HEK293 (cell line): ENCODE measurements around the gene AMY2B.

Source experiments
- BCL11A ChIP-seq: fragments of 450-650 bp; formaldehyde crosslinking; IDR thresholded peaks from 2 replicates; pipeline ENCODE4 v1.5.1; 2016; ENCODE audit warnings: low read depth, missing biosample characterization, missing genetic modification characterization
- SCRT2 ChIP-seq: fragments of 450-650 bp; formaldehyde crosslinking; IDR thresholded peaks from 2 replicates; pipeline ENCODE4 v1.5.1; 2016; ENCODE audit warnings: missing biosample characterization, missing genetic modification characterization
- SP7 ChIP-seq: fragments of 450-650 bp; formaldehyde crosslinking; IDR thresholded peaks from 2 replicates; pipeline ENCODE4 v1.5.1; 2016; ENCODE audit warnings: missing biosample characterization, missing genetic modification characterization
- TCF7L2 ChIP-seq: IDR thresholded peaks from 2 replicates; pipeline ENCODE4 v1.6.1; 2011; ENCODE audit warnings: low read depth, mild to moderate bottlenecking, inconsistent platforms, low read length, moderate library complexity, borderline replicate concordance
- ZNF114 ChIP-seq: fragments of 450-650 bp; formaldehyde crosslinking; IDR thresholded peaks from 2 replicates; pipeline ENCODE4 v1.5.0; 2017; ENCODE audit warnings: missing biosample characterization, missing genetic modification characterization
- ZNF138 ChIP-seq: fragments of 450-650 bp; formaldehyde crosslinking; IDR thresholded peaks from 2 replicates; pipeline ENCODE4 v1.5.1; 2016; ENCODE audit warnings: missing biosample characterization, missing genetic modification characterization, borderline replicate concordance
- ZNF19 ChIP-seq: fragments of 450-650 bp; formaldehyde crosslinking; IDR thresholded peaks from 2 replicates; pipeline ENCODE4; 2016; ENCODE audit warnings: missing biosample characterization, missing genetic modification characterization, low read depth
- ZNF558 ChIP-seq: fragments of 450-650 bp; formaldehyde crosslinking; IDR thresholded peaks from 2 replicates; pipeline ENCODE4 v1.5.1; 2016; ENCODE audit warnings: missing biosample characterization, missing genetic modification characterization
- ZNF768 ChIP-seq: fragments of 450-650 bp; formaldehyde crosslinking; IDR thresholded peaks from 2 replicates; pipeline ENCODE4 v1.5.1; 2018; ENCODE audit warnings: missing biosample characterization, mild to moderate bottlenecking, missing genetic modification characterization
- TF ChIP-seq, protein P1 (sequence below): fragments of 450-650 bp; formaldehyde crosslinking; IDR thresholded peaks from 2 replicates; pipeline ENCODE4 v1.5.1; 2016; ENCODE audit warnings: missing biosample characterization, missing genetic modification characterization
- TF ChIP-seq, protein P2 (sequence below): fragments of 450-650 bp; formaldehyde crosslinking; IDR thresholded peaks from 2 replicates; pipeline ENCODE4 v1.5.1; 2016; ENCODE audit warnings: missing biosample characterization, missing genetic modification characterization
- TF ChIP-seq, protein P3 (sequence below): fragments of 450-650 bp; formaldehyde crosslinking; IDR thresholded peaks from 2 replicates; pipeline ENCODE4 v1.5.1; 2016; ENCODE audit warnings: missing biosample characterization, missing genetic modification characterization

DNA sequence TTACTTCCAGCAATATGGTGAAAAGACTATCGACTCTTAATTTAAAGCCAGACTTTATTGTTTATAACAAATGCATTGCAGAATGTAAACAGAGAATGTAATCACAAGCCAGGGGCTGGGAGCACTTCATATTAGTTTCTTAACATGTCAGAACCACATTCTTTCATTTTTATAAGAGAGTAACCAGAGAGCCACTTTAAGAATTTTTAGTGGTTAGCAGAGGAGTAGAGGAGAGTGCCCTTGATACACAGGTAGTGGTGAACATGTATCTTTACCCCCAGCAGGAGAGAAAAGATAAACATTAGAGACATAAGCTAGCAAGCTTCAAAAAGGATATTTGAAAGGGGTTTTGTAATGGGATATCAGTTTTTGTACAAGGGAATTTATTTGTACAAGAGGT lies 11.1 kb downstream of the AMY2B start:
- TF ChIP-seq ZNF768 (tag by site-specific recombination) = no peak
- no peak for TF ChIP-seq SP7 (tag by site-specific recombination)
- TF ChIP-seq TCF7L2 = no peak
- TF ChIP-seq ZNF114 = no peak
- TF ChIP-seq ZNF19 (tag by site-specific recombination) = no peak
- TF ChIP-seq BCL11A = no peak
- TF ChIP-seq ZNF138 = no peak
- TF ChIP-seq ZNF558 = no peak
- TF ChIP-seq, protein P1, sequence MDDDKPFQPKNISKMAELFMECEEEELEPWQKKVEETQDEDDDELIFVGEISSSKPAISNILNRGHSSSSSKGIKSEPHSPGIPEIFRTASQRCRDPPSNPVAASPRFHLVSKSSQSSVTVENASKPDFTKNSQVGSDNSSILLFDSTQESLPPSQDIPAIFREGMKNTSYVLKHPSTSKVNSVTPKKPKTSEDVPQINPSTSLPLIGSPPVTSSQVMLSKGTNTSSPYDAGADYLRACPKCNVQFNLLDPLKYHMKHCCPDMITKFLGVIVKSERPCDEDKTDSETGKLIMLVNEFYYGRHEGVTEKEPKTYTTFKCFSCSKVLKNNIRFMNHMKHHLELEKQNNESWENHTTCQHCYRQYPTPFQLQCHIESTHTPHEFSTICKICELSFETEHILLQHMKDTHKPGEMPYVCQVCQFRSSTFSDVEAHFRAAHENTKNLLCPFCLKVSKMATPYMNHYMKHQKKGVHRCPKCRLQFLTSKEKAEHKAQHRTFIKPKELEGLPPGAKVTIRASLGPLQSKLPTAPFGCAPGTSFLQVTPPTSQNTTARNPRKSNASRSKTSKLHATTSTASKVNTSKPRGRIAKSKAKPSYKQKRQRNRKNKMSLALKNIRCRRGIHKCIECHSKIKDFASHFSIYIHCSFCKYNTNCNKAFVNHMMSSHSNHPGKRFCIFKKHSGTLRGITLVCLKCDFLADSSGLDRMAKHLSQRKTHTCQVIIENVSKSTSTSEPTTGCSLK = no peak
- TF ChIP-seq, protein P2, sequence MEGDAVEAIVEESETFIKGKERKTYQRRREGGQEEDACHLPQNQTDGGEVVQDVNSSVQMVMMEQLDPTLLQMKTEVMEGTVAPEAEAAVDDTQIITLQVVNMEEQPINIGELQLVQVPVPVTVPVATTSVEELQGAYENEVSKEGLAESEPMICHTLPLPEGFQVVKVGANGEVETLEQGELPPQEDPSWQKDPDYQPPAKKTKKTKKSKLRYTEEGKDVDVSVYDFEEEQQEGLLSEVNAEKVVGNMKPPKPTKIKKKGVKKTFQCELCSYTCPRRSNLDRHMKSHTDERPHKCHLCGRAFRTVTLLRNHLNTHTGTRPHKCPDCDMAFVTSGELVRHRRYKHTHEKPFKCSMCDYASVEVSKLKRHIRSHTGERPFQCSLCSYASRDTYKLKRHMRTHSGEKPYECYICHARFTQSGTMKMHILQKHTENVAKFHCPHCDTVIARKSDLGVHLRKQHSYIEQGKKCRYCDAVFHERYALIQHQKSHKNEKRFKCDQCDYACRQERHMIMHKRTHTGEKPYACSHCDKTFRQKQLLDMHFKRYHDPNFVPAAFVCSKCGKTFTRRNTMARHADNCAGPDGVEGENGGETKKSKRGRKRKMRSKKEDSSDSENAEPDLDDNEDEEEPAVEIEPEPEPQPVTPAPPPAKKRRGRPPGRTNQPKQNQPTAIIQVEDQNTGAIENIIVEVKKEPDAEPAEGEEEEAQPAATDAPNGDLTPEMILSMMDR (tag by site-specific recombination) = no peak
- TF ChIP-seq SCRT2 = no peak
- TF ChIP-seq, protein P3, sequence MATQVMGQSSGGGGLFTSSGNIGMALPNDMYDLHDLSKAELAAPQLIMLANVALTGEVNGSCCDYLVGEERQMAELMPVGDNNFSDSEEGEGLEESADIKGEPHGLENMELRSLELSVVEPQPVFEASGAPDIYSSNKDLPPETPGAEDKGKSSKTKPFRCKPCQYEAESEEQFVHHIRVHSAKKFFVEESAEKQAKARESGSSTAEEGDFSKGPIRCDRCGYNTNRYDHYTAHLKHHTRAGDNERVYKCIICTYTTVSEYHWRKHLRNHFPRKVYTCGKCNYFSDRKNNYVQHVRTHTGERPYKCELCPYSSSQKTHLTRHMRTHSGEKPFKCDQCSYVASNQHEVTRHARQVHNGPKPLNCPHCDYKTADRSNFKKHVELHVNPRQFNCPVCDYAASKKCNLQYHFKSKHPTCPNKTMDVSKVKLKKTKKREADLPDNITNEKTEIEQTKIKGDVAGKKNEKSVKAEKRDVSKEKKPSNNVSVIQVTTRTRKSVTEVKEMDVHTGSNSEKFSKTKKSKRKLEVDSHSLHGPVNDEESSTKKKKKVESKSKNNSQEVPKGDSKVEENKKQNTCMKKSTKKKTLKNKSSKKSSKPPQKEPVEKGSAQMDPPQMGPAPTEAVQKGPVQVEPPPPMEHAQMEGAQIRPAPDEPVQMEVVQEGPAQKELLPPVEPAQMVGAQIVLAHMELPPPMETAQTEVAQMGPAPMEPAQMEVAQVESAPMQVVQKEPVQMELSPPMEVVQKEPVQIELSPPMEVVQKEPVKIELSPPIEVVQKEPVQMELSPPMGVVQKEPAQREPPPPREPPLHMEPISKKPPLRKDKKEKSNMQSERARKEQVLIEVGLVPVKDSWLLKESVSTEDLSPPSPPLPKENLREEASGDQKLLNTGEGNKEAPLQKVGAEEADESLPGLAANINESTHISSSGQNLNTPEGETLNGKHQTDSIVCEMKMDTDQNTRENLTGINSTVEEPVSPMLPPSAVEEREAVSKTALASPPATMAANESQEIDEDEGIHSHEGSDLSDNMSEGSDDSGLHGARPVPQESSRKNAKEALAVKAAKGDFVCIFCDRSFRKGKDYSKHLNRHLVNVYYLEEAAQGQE (tag by site-specific recombination) = no peak
